Non-pigmented ciliary epithelial cell (primary cell): Measurements from ENCODE around the gene CRACR2A.

Experiments
- DNase-seq: peaks from one replicate; pipeline ENCODE4 v3.0.0-alpha.2; 2010; ENCODE audit warnings: low read depth

The CRACR2A gene

GRCh38 chr12:3646561-3647241 is 106.2 kb downstream of the CRACR2A start:
- no peak for DNase-seq

- DNase-seq = no peak
These were observed 107.8 kb downstream of the CRACR2A start for GRCh38 chr12:3645091-3645490.

- DNase-seq = no peak
These were observed 108.8 kb downstream of the CRACR2A start for GRCh38 chr12:3644104-3644503.

GRCh38 chr12:3641428-3642018 is 111.4 kb downstream of the CRACR2A start:
- DNase-seq = peak; percentile 59

GRCh38 chr12:3636328-3636727 is 116.6 kb downstream of the CRACR2A start:
- no peak for DNase-seq

- DNase-seq = no peak
These were observed 118.6 kb downstream of the CRACR2A start for GRCh38 chr12:3634348-3634747.

GRCh38 chr12:3633396-3633795 is 119.5 kb downstream of the CRACR2A start:
- no peak for DNase-seq

- no peak for DNase-seq
These were observed 120.2 kb downstream of the CRACR2A start for GRCh38 chr12:3632754-3633153.

GRCh38 chr12:3632256-3632655 is 120.7 kb downstream of the CRACR2A start:
- DNase-seq = no peak

GRCh38 chr12:3631759-3632158 is 121.2 kb downstream of the CRACR2A start:
- DNase-seq = no peak

- DNase-seq = no peak
These were observed 121.7 kb downstream of the CRACR2A start for GRCh38 chr12:3631272-3631637.

GRCh38 chr12:3630621-3631271 is 122.2 kb downstream of the CRACR2A start:
- DNase-seq = no peak

GRCh38 chr12:3630111-3630510 is 122.8 kb downstream of the CRACR2A start:
- DNase-seq = no peak

- DNase-seq = no peak
These were observed 123.7 kb downstream of the CRACR2A start for GRCh38 chr12:3629057-3629830.

- no peak for DNase-seq
These were observed 124.3 kb downstream of the CRACR2A start for GRCh38 chr12:3628629-3629028.

- DNase-seq = no peak
These were observed 125.6 kb downstream of the CRACR2A start for GRCh38 chr12:3627336-3627735.

- DNase-seq = no peak
These were observed 128.6 kb downstream of the CRACR2A start for GRCh38 chr12:3624273-3624672.

- no peak for DNase-seq
These were observed 129.9 kb downstream of the CRACR2A start for GRCh38 chr12:3622822-3623690.

- DNase-seq = no peak
These were observed 130.7 kb downstream of the CRACR2A start for GRCh38 chr12:3622021-3622821.

GRCh38 chr12:3620856-3621255 is 132.1 kb downstream of the CRACR2A start:
- no peak for DNase-seq

- DNase-seq = no peak
These were observed 135.3 kb downstream of the CRACR2A start for GRCh38 chr12:3617565-3617964.
